Endothelial cell of umbilical vein (primary cell): Measurements from ENCODE around the gene FAM187B. TPM values are rescaled to one million over a fixed set of nuclear protein-coding genes. Genes with fewer than 3 reads are reported as not detected.

ENCODE experiments used
- BruUV-seq: library from RNA; stranded (reverse); fragments of 400-500 nt; replicated peaks from 2 replicates; lab custom pipeline; 2021; lab: Mats Ljungman, UMichigan
- CTCF ChIA-PET: fragments of 300-600, 350-600 bp; sonication (Branson Sonifier 250); formaldehyde crosslinking; loops from one replicate; lab custom pipeline; 2021; ENCODE audit warnings: antibody characterized with exemption, inconsistent platforms; lab: Charles Lee
- POLR2A ChIA-PET: fragments of 300-600, 350-600 bp; sonication (Branson Sonifier 250); formaldehyde crosslinking; loops from one replicate; lab custom pipeline; 2021; ENCODE audit warnings: antibody characterized with exemption, inconsistent platforms; lab: Charles Lee
- DNase-seq: peaks from one replicate; pipeline ENCODE4 v3.0.0-alpha.2; 2011; ENCODE audit warnings: low read depth, low spot score
- FAIRE-seq: peaks from 2 replicates; lab custom pipeline; 2011; peaks lifted over from hg19 to GRCh38; lab: Jason Lieb, UNC
- H2AFZ ChIP-seq: 2 replicates; pipeline ENCODE4 v1.6.0; 2012; ENCODE audit warnings: low read depth, low read length, control low read depth, inconsistent platforms
- H3K27ac ChIP-seq: 2 replicates; pipeline ENCODE4 v1.5.1; 2011; ENCODE audit warnings: low read depth, mild to moderate bottlenecking, control low read depth, low read length, moderate library complexity; ENCODE audit not compliant: insufficient read depth
- H3K27me3 ChIP-seq, 2 experiments: 2 replicates each; pipeline versions ENCODE4 v1.6.0 to v1.6.1; 2011; ENCODE audit warnings: low read length in 2 of 2, mixed read lengths in 1 of 2; ENCODE audit not compliant: control insufficient read depth in 2 of 2, insufficient read depth in 2 of 2
- H3K36me3 ChIP-seq, 2 experiments: 2 replicates in 1 of 2; 3 replicates in 1 of 2; pipeline ENCODE4 v1.5.1; 2011; ENCODE audit warnings: low read length in 2 of 2, mild to moderate bottlenecking in 1 of 2, moderate library complexity in 1 of 2; ENCODE audit not compliant: control insufficient read depth in 2 of 2, insufficient read depth in 2 of 2; ENCODE audit errors: extremely low read depth in 1 of 2
- H3K4me1 ChIP-seq: 3 replicates; pipeline ENCODE4 v1.5.1; 2011; ENCODE audit warnings: mild to moderate bottlenecking, low read length; ENCODE audit not compliant: control insufficient read depth, insufficient read depth; ENCODE audit errors: extremely low read depth
- H3K4me2 ChIP-seq: 2 replicates; pipeline ENCODE4 v1.6.1; 2011; ENCODE audit warnings: low read length, control low read depth, mixed read lengths; ENCODE audit not compliant: insufficient read depth
- H3K4me3 ChIP-seq, 3 experiments: fragments of 200-600 bp in 1 of 3; sonication (generic), shearing (Covaris generic) in 1 of 3; replicated peaks in 1 of 3; 2 replicates each; pipeline ENCODE4 v1.5.1; 2011 to 2016; ENCODE audit warnings: control low read depth in 3 of 3, low read length in 3 of 3, mild to moderate bottlenecking in 2 of 3, inconsistent platforms in 1 of 3, low read depth in 1 of 3, moderate library complexity in 1 of 3; ENCODE audit not compliant: insufficient read depth in 1 of 3
- H3K79me2 ChIP-seq: 2 replicates; pipeline ENCODE4 v1.6.0; 2012; ENCODE audit warnings: low read length, inconsistent platforms; ENCODE audit not compliant: control insufficient read depth, insufficient read depth
- H3K9ac ChIP-seq: replicated peaks from 2 replicates; pipeline ENCODE3; 2011; ENCODE audit warnings: low read length, control low read depth; ENCODE audit not compliant: insufficient read depth; ENCODE audit errors: extremely low read depth
- H3K9me1 ChIP-seq: replicated peaks from 3 replicates; pipeline ENCODE4 v1.6.0; 2011; ENCODE audit warnings: mild to moderate bottlenecking, low read length; ENCODE audit not compliant: control insufficient read depth, insufficient read depth; ENCODE audit errors: extremely low read depth
- H3K9me3 ChIP-seq: replicated peaks from 2 replicates; pipeline ENCODE4 v1.5.1; 2012; ENCODE audit warnings: low read length, inconsistent platforms; ENCODE audit not compliant: control insufficient read depth, insufficient read depth
- H4K20me1 ChIP-seq: replicated peaks from 2 replicates; pipeline ENCODE3; 2011; ENCODE audit warnings: mild to moderate bottlenecking, low read length; ENCODE audit not compliant: control insufficient read depth, insufficient read depth; ENCODE audit errors: extremely low read depth
- CTCF ChIP-seq, 2 donors: IDR thresholded peaks; 1 replicate in 1 of 2; 2 replicates in 1 of 2; pipeline ENCODE4 v1.5.1; 2011; ENCODE audit warnings: low read length in 2 of 2, mild to moderate bottlenecking in 2 of 2, moderate library complexity in 2 of 2, control low read depth in 1 of 2, inconsistent platforms in 1 of 2, low read depth in 1 of 2; ENCODE audit not compliant: insufficient read depth in 1 of 2; ENCODE audit errors: extremely low read depth in 1 of 2
- EZH2 ChIP-seq: IDR thresholded peaks from 2 replicates; pipeline ENCODE4 v1.6.1; 2012; ENCODE audit warnings: borderline replicate concordance, low read depth, mild to moderate bottlenecking, moderate library complexity, low read length, inconsistent platforms; ENCODE audit not compliant: severe bottlenecking
- FOS ChIP-seq: IDR thresholded peaks from 2 replicates; pipeline ENCODE4 v1.6.1; 2011; ENCODE audit warnings: mild to moderate bottlenecking, low read length, moderate library complexity, borderline replicate concordance; ENCODE audit not compliant: insufficient read depth
- GATA2 ChIP-seq: IDR thresholded peaks from 2 replicates; pipeline ENCODE4 v1.7.0; 2011; ENCODE audit warnings: low read depth, mild to moderate bottlenecking, moderate library complexity, mixed read lengths, low read length; ENCODE audit not compliant: insufficient read length, insufficient read depth
- JUN ChIP-seq: IDR thresholded peaks from 2 replicates; pipeline ENCODE4 v1.6.1; 2011; ENCODE audit warnings: borderline replicate concordance, low read depth; ENCODE audit not compliant: insufficient read length, insufficient read depth
- MAX ChIP-seq: IDR thresholded peaks from 2 replicates; pipeline ENCODE4 v1.6.1; 2011; ENCODE audit not compliant: insufficient read depth, insufficient read length
- MYC ChIP-seq: IDR thresholded peaks from one replicate; pipeline ENCODE4 v1.6.1; 2011; ENCODE audit warnings: mild to moderate bottlenecking, low read depth, low read length
- POLR2A ChIP-seq: IDR thresholded peaks from 2 replicates; pipeline ENCODE4 v1.6.1; 2012; ENCODE audit warnings: low read depth, mild to moderate bottlenecking, control low read depth, low read length
- POLR2AphosphoS5 ChIP-seq: IDR thresholded peaks from 2 replicates; pipeline ENCODE4 v1.6.1; 2012; ENCODE audit warnings: low read depth, mild to moderate bottlenecking, control low read depth, low read length, moderate library complexity; ENCODE audit not compliant: insufficient read depth
- dilution Hi-C: fragments of 300-500 bp; cut with MboI; formaldehyde crosslinking; loops from one replicate; pipeline ENCODE4 v1.15.0; 2019; ENCODE audit warnings: low sequenced_read_pairs; ENCODE audit not compliant: extremely low pct_ligation_motif_present
- intact Hi-C: fragments of 100-400 bp; cut with micrococcal nuclease; formaldehyde crosslinking; loops from one replicate; pipeline ENCODE4 v1.10.0; 2022
- polyA plus RNA-seq, 4 experiments: library from polyadenylated mRNA; depleted of rRNA in 3 of 4; stranded (reverse) in 3 of 4; unstranded in 1 of 4; fragments of >200 nt; gene quantifications; 2 replicates each; pipeline versions ENCODE4 v1.2.1 to v1.2.3, GENCODE V29; 2011 to 2012; ENCODE audit warnings: missing spikeins in 1 of 4
- total RNA-seq: library from RNA; stranded (reverse); gene quantifications from 2 replicates; pipeline ENCODE4 v1.2.3, GENCODE V29; 2021

FAM187B gene
- total and polyA plus RNA-seq, 2 donors (not counting 3 experiments of a cell fraction or from before 2014, with no cell fraction given): not detected

DNA sequence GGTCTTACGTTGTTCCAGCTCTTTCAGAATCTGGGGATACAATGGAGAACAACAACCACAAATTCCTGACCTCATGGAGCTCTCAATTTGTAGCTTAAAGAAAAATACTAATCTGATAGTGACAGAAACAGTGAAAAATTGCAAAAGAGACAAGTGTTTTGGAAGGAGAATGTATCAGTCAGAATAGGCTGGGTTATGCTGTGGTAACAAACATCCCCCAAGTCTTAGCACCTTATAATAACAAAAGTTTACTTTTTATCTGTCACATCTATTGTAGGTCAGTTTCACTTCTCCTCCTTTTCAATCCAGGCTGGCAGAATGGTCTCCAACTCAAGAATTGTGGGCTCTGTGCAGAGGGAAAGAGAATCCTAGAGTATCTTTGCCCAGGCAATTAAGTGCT is 9.5 kb downstream of the FAM187B start:
- Histone ChIP-seq H3K79me2 (no peaks in the 10 kb centered on the region), H4K20me1 (no peaks in the 10 kb centered on the region), H3K9me3 (no peaks in the 10 kb centered on the region), H3K4me2 (no peak overlapping the region), H3K9me1 (no peaks in the 10 kb centered on the region), H3K4me1 (peaks cover 5% of the 10 kb centered on the region), H2AFZ (no peak overlapping the region), H3K27ac (no peak overlapping the region), H3K4me3 (no peak overlapping the region), H3K36me3 (no peaks in the 10 kb centered on the region), H3K9ac (no peak overlapping the region), H3K27me3 (peaks cover 0 to 4% of the 10 kb centered on the region in 2 experiments)
- FAIRE-seq (no peak), DNase-seq (no peak)
- BruUV-seq: no TSS peak
- dilution Hi-C loops: no loop called here
- TF ChIP-seq FOS (no peak), JUN (no peak), MAX (no peak), GATA2 (no peak)
- CTCF ChIA-PET: interaction anchor here (1.6 kb wide), 1 partner anchor 15 kb away, joined by 4 read pairs; no protein-coding TSS in a partner anchor
- intact Hi-C loops: no loop called here
- POLR2A ChIA-PET: no interaction called here

- H3K4me2 ChIP-seq: no peak overlapping the region
- H3K9me3 ChIP-seq: no peaks in the 10 kb centered on the region
- H4K20me1 ChIP-seq: no peaks in the 10 kb centered on the region
- FAIRE-seq: no peak
- no peak for TF ChIP-seq MYC
- no peak for TF ChIP-seq EZH2
- TF ChIP-seq FOS: no peak
- TF ChIP-seq GATA2: no peak
- no peak for TF ChIP-seq JUN
- TF ChIP-seq CTCF (IDR thresholded peaks at IDR 0.05; ENCODE audit: extremely low read depth in 1 of 2, insufficient read depth in 1 of 2, low read depth in 1 of 2, low read length in 2 of 2): no peak
- no peak for TF ChIP-seq POLR2A
- no peak for TF ChIP-seq POLR2AphosphoS5
- no peak for TF ChIP-seq MAX
- H3K4me1 ChIP-seq: peaks cover 10% of the 10 kb centered on the region
- H2AFZ ChIP-seq: no peak overlapping the region
- ChIA-PET CTCF (no interaction called here), POLR2A (no interaction called here)
- no TSS peak for BruUV-seq
- intact Hi-C loops (no loop called here), dilution Hi-C loops (no loop called here)
- H3K4me3 ChIP-seq: no peak overlapping the region
- no peaks in the 10 kb centered on the region for H3K9me1 ChIP-seq
- H3K9ac ChIP-seq: no peak overlapping the region
- H3K79me2 ChIP-seq: no peaks in the 10 kb centered on the region
- no peak overlapping the region for H3K27ac ChIP-seq
- no peaks in the 10 kb centered on the region for H3K36me3 ChIP-seq
- DNase-seq: no peak
- peaks cover 0 to 4% of the 10 kb centered on the region in 2 experiments for H3K27me3 ChIP-seq
Observed at GRCh38 chr19:35217649-35217990, 10.9 kb downstream of the FAM187B start.
